DOHH2 (cell line): ENCODE results near the gene RPS5.

ENCODE experiments used
- H3F3A ChIP-seq: fragments of 200-600 bp; sonication (generic), shearing (Covaris generic); 2 replicates; pipeline ENCODE4 v1.6.0; 2016; ENCODE audit warnings: antibody characterized with exemption, mild to moderate bottlenecking; ENCODE audit not compliant: control insufficient read depth, insufficient read depth
- H3K27ac ChIP-seq: fragments of 200-600 bp; sonication (generic); 2 replicates; pipeline ENCODE4 v1.5.1; 2014; ENCODE audit warnings: low read depth, mild to moderate bottlenecking, low read length, moderate library complexity
- H3K27me3 ChIP-seq: fragments of 200-600 bp; sonication (generic); 2 replicates; pipeline ENCODE4 v1.6.1; 2014; ENCODE audit warnings: mild to moderate bottlenecking, low read length, mixed read lengths; ENCODE audit not compliant: control insufficient read depth
- H3K36me3 ChIP-seq: fragments of 200-600 bp; sonication (generic); 2 replicates; pipeline ENCODE4 v1.6.1; 2014; ENCODE audit warnings: mild to moderate bottlenecking, low read length, moderate library complexity, mixed read lengths; ENCODE audit not compliant: control insufficient read depth
- H3K4me1 ChIP-seq: fragments of 200-600 bp; sonication (generic); 2 replicates; pipeline ENCODE4 v1.6.1; 2014; ENCODE audit warnings: mild to moderate bottlenecking, low read length, mixed read lengths; ENCODE audit not compliant: control insufficient read depth
- H3K4me2 ChIP-seq: fragments of 200-600 bp; sonication (generic); 2 replicates; pipeline ENCODE4 v1.6.0; 2014; ENCODE audit warnings: mild to moderate bottlenecking, low read length, moderate library complexity
- H3K4me3 ChIP-seq: fragments of 200-600 bp; sonication (generic); 2 replicates; pipeline ENCODE4 v1.5.1; 2014; ENCODE audit warnings: mild to moderate bottlenecking, low read length, mixed read lengths
- H3K79me2 ChIP-seq: fragments of 200-600 bp; sonication (generic); 2 replicates; pipeline ENCODE4 v1.6.1; 2014; ENCODE audit warnings: mild to moderate bottlenecking, low read length, mixed read lengths; ENCODE audit not compliant: control insufficient read depth
- H3K9me2 ChIP-seq: fragments of 200-600 bp; sonication (generic); replicated peaks from 2 replicates; pipeline ENCODE4 v1.6.1; 2014; ENCODE audit warnings: mild to moderate bottlenecking, low read length, mixed read lengths; ENCODE audit not compliant: control insufficient read depth
- H3K9me3 ChIP-seq: fragments of 200-600 bp; sonication (generic); 2 replicates; pipeline ENCODE4 v1.6.1; 2014; ENCODE audit warnings: antibody characterized with exemption, low read length, mixed read lengths; ENCODE audit not compliant: control insufficient read depth, insufficient read depth
- H4K20me1 ChIP-seq: fragments of 200-600 bp; sonication (generic); 2 replicates; pipeline ENCODE4 v1.6.0; 2014; ENCODE audit warnings: low read depth, mild to moderate bottlenecking, antibody characterized with exemption, low read length, moderate library complexity; ENCODE audit not compliant: control insufficient read depth, insufficient read depth
- CTCF ChIP-seq: fragments of 200-600 bp; sonication (generic); IDR thresholded peaks from one replicate; pipeline ENCODE4 v1.5.1; 2014; ENCODE audit warnings: antibody characterized with exemption, mild to moderate bottlenecking, low read depth, low read length; ENCODE audit not compliant: poor library complexity, severe bottlenecking
- EZH2phosphoT487 ChIP-seq: fragments of 200-600 bp; sonication (generic); IDR thresholded peaks from 2 replicates; pipeline ENCODE4 v1.6.1; 2017; ENCODE audit warnings: borderline replicate concordance, mild to moderate bottlenecking, antibody characterized with exemption, low read length, moderate library complexity, mixed read lengths

Gene RPS5

GRCh38 chr19:58367698-58368454, 19.2 kb upstream of the RPS5 start:
- no peak overlapping the region for H3K4me2 ChIP-seq
- H3K9me2 ChIP-seq: no peaks in the 10 kb centered on the region
- peaks cover 4% of the 10 kb centered on the region; the same call in 1 of the 2 replicates for H3K4me1 ChIP-seq
- H3K9me3 ChIP-seq: no peaks in the 10 kb centered on the region
- H4K20me1 ChIP-seq: no peaks in the 10 kb centered on the region
- H3K27ac ChIP-seq: no peak overlapping the region
- no peaks in the 10 kb centered on the region for H3K79me2 ChIP-seq
- H3K27me3 ChIP-seq: no peaks in the 10 kb centered on the region
- no peak overlapping the region for H3K4me3 ChIP-seq
- 0 out of 2 replicates have a peak, but pooled peaks cover 2% of the 10 kb centered on the region for H3F3A ChIP-seq
- no peak for TF ChIP-seq CTCF
- TF ChIP-seq EZH2phosphoT487: no peak
- H3K36me3 ChIP-seq: no peaks in the 10 kb centered on the region

- no peaks in the 10 kb centered on the region for H3K9me2 ChIP-seq
- H3K27me3 ChIP-seq: no peaks in the 10 kb centered on the region
- no peak overlapping the region for H3K4me2 ChIP-seq
- no peaks in the 10 kb centered on the region for H3K79me2 ChIP-seq
- no peak for TF ChIP-seq EZH2phosphoT487
- no peak for TF ChIP-seq CTCF
- H3K9me3 ChIP-seq: no peaks in the 10 kb centered on the region
- 0 out of 2 replicates have a peak, but pooled peaks cover 2% of the 10 kb centered on the region for H3F3A ChIP-seq
- H3K27ac ChIP-seq: no peak overlapping the region
- H3K36me3 ChIP-seq: no peaks in the 10 kb centered on the region
- H4K20me1 ChIP-seq: no peaks in the 10 kb centered on the region
- H3K4me3 ChIP-seq: no peak overlapping the region
- H3K4me1 ChIP-seq: peaks cover 4% of the 10 kb centered on the region; the same call in 1 of the 2 replicates
These were observed 18.3 kb upstream of the RPS5 start for GRCh38 chr19:58368561-58369360.

- Histone ChIP-seq H3K4me1 (no peaks in the 10 kb centered on the region), H3K9me3 (no peaks in the 10 kb centered on the region), H3F3A (0 out of 2 replicates have a peak, but pooled peaks cover 2% of the 10 kb centered on the region), H3K4me3 (no peak overlapping the region), H3K79me2 (no peaks in the 10 kb centered on the region), H4K20me1 (no peaks in the 10 kb centered on the region), H3K27ac (no peak overlapping the region), H3K4me2 (no peak overlapping the region), H3K27me3 (no peaks in the 10 kb centered on the region), H3K9me2 (no peaks in the 10 kb centered on the region), H3K36me3 (no peaks in the 10 kb centered on the region)
- TF ChIP-seq EZH2phosphoT487 (no peak), CTCF (no peak)
These were observed 14.5 kb upstream of the RPS5 start for GRCh38 chr19:58372311-58373133.
